ENCODE data around the gene THRB. TPM values are rescaled to one million over a fixed set of nuclear protein-coding genes. Genes with fewer than 3 reads are reported as not detected.
A peak's percentile ranks its signal among the peaks of the same experiment; 100 is the strongest.

Gene THRB
- polyA plus RNA-seq, 2 of the 4 experiments (the other 2 are of a cell fraction), result 2.0 to 2.3 TPM

GRCh38 chr3:24522146-24522579 is 27.5 kb upstream of the THRB start:
- Histone ChIP-seq H3K4me3 (peak overlapping the region; percentile 73), H3K27ac (peak overlapping the region; percentile 88 to 96), H3K4me1 (peaks cover 20% of the 10 kb centered on the region), H3K9me3 (no peaks in the 10 kb centered on the region), H3K4me2 (peak overlapping the region; percentile 94)
- WGBS (ENCODE audit: missing lambda C conversion rate), result 64% methylated on average over 15 of the region's 16 CpGs
- TF ChIP-seq PBX3 (IDR thresholded peaks at IDR 0.05) (no peak), RNF2 (IDR thresholded peaks at IDR 0.05; ENCODE audit: borderline replicate concordance, low read depth) (no peak), HOXB13 (CRISPR knock-in tag; IDR thresholded peaks at IDR 0.05; ENCODE audit: low read depth) (no peak)
- ChIA-PET POLR2A (no interaction called here), CTCF (interaction anchor here (1.3 to 1.5 kb wide), 2 partner anchors 100 to 119 kb away, joined by 4 to 8 read pairs; no protein-coding TSS in a partner anchor)
- no peak for DNase-seq (ENCODE audit: low read depth in 1 of 2, low spot score in 1 of 2)
- no peak for FAIRE-seq
- no peak; a peak in 3 of 6 replicates for ATAC-seq

GRCh38 chr3:24521420-24522145 is 26.9 kb upstream of the THRB start:
- Histone ChIP-seq H3K27ac (peak overlapping the region; percentile 88 to 96), H3K4me2 (peak overlapping the region; percentile 94), H3K4me3 (peak overlapping the region; percentile 73), H3K4me1 (peaks cover 20% of the 10 kb centered on the region), H3K9me3 (no peaks in the 10 kb centered on the region)
- ChIA-PET POLR2A (interaction anchor here (0.6 kb wide), 1 partner anchor 201 kb away, joined by 3 read pairs; no protein-coding TSS in a partner anchor), CTCF (interaction anchor here (0.6 to 2.0 kb wide), 10 partner anchors 8 to 257 kb away, joined by 3 to 9 read pairs (median 4); no protein-coding TSS in a partner anchor)
- no peak for FAIRE-seq
- 3% methylated on average over 28 of the region's 79 CpGs for WGBS (ENCODE audit: missing lambda C conversion rate)
- ATAC-seq, result peak; percentile 85 to 90
- DNase-seq (ENCODE audit: low read depth in 1 of 2, low spot score in 1 of 2), result peak; percentile 28 to 35
- TF ChIP-seq CTCF (IDR thresholded peaks at IDR 0.05) (peak; percentile 37; the same call in 2 of the 3 replicates), SMC3 (IDR thresholded peaks at IDR 0.05) (no peak; the same call in 1 of the 3 replicates), RAD21 (conservative IDR thresholded peaks at IDR 0.05 in 1 of 2, IDR thresholded peaks at IDR 0.05 in 1 of 2) (peak in 1 of 2 experiments; percentile 58; a peak in 3 of 5 replicates), PHF8 (IDR thresholded peaks at IDR 0.05; ENCODE audit: borderline replicate concordance, low read depth) (peak; percentile 36; the same call in 1 of the 2 replicates)

- peak overlapping the region; percentile 88 to 96 for H3K27ac ChIP-seq
Measured at GRCh38 chr3:24520976-24521419, 26.3 kb upstream of the THRB start.

More at GRCh38 chr3:24520976-24521419, 26.3 kb upstream of the THRB start:
- ATAC-seq (no peak), DNase-seq (ENCODE audit: low read depth in 1 of 2, low spot score in 1 of 2) (no peak), FAIRE-seq (no peak)
- no peaks in the 10 kb centered on the region for H3K9me3 ChIP-seq
- ChIA-PET CTCF (interaction anchor here (0.6 to 2.0 kb wide), 10 partner anchors 9 to 256 kb away, joined by 3 to 9 read pairs (median 4); no protein-coding TSS in a partner anchor), POLR2A (interaction anchor here (0.6 kb wide), 1 partner anchor 201 kb away, joined by 3 read pairs; no protein-coding TSS in a partner anchor)
- H3K4me2 ChIP-seq, result peak overlapping the region; percentile 94
- peak overlapping the region; percentile 73 for H3K4me3 ChIP-seq
- peaks cover 20% of the 10 kb centered on the region for H3K4me1 ChIP-seq
- WGBS (ENCODE audit: missing lambda C conversion rate), result 13% methylated on average over 8 of the region's 8 CpGs
- TF ChIP-seq HOXA7 (CRISPR knock-in tag; IDR thresholded peaks at IDR 0.05), result no peak
- no peak for TF ChIP-seq MYC (IDR thresholded peaks at IDR 0.05; ENCODE audit: borderline replicate concordance, low read length)
- no peak for TF ChIP-seq CHD2 (IDR thresholded peaks at IDR 0.05; ENCODE audit: low read length, partially characterized antibody)
- no peak for TF ChIP-seq ZC3H11A (IDR thresholded peaks at IDR 0.05)
- TF ChIP-seq RARB (CRISPR knock-in tag; IDR thresholded peaks at IDR 0.05), result no peak
- TF ChIP-seq ESRRA (IDR thresholded peaks at IDR 0.05; ENCODE audit: borderline replicate concordance, low read length), result no peak
- no peak for TF ChIP-seq TFCP2L1 (CRISPR knock-in tag; IDR thresholded peaks at IDR 0.05)
- TF ChIP-seq KDM5A (IDR thresholded peaks at IDR 0.05), result no peak
- TF ChIP-seq HEYL (CRISPR knock-in tag; IDR thresholded peaks at IDR 0.05), result no peak
- TF ChIP-seq RAD21 (conservative IDR thresholded peaks at IDR 0.05 in 1 of 2, IDR thresholded peaks at IDR 0.05 in 1 of 2), result no peak
- TF ChIP-seq BCL3 (IDR thresholded peaks at IDR 0.05), result no peak
- TF ChIP-seq FOSB (CRISPR knock-in tag; IDR thresholded peaks at IDR 0.05), result no peak
- no peak for TF ChIP-seq POLR2A (IDR thresholded peaks at IDR 0.05; ENCODE audit: low read length)
- no peak for TF ChIP-seq SREBF2 (IDR thresholded peaks at IDR 0.05)
- no peak for TF ChIP-seq FOSL2 (IDR thresholded peaks at IDR 0.05)
- no peak for TF ChIP-seq FOSL2 (CRISPR knock-in tag; IDR thresholded peaks at IDR 0.05)
- TF ChIP-seq ELK1 (IDR thresholded peaks at IDR 0.05; ENCODE audit: low read depth, low read length), result no peak
